SH-SY5Y (cell line): Measurements from ENCODE around the gene EN2.

ENCODE experiments used
- GATA2 ChIP-seq: IDR thresholded peaks from 2 replicates; pipeline ENCODE4 v1.6.1; 2011; ENCODE audit warnings: mild to moderate bottlenecking, low read depth, low read length
- GATA3 ChIP-seq: IDR thresholded peaks from 2 replicates; pipeline ENCODE4 v1.6.1; 2011; ENCODE audit warnings: low read depth, mild to moderate bottlenecking, low read length, moderate library complexity

DNA sequence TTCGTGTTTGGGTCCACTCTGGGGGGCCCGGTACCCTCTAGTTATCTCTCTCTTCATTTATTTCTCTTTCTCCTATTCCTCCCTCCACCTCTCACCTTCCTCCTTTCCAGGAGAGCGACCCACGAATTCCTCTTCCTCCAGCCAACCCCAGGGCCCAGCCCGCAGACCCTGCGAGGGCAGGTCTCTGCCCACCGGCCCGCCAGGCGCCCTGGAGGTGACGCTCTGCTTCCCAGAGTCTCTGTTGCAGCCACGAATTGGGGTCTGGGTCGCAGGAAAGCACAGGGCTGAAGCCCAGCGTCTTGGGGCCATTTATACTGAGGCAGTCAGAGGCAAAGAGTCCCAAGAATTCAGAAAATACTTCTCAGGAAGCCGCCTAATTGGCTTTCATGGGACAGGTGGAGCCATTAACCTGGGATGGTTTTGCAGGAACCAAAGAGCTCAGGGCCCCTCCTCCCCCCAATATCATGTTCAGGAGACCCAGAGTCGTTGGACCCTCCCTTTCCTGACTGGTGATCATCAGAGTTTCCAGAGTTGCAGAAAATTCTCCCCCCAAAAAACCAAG, 2.7 kb upstream of the EN2 start:
- TF ChIP-seq GATA2 (no peak), GATA3 (no peak)
